ENCODE data around the gene BTBD9. TPM values are rescaled to one million over a fixed set of nuclear protein-coding genes. Genes with fewer than 3 reads are reported as not detected.

BTBD9 gene
- total and polyA plus RNA-seq, 2 donors (not counting 3 experiments of a cell fraction or from before 2014, with no cell fraction given), result 4.9 to 15.0 TPM

GRCh38 chr6:38673397-38674165 lies 33.9 kb upstream of the BTBD9 start:
- intact Hi-C loops (cut with micrococcal nuclease) (loop anchor here (2.0 to 10.0 kb wide), 4 partner anchors 101 to 969 kb away; no protein-coding TSS in a partner anchor), dilution Hi-C loops (cut with MboI; ENCODE audit: extremely low pct_ligation_motif_present, low sequenced_read_pairs) (no loop called here)
- H3K79me2 ChIP-seq (ENCODE audit: control insufficient read depth, insufficient read depth, low read length), result no peaks in the 10 kb centered on the region
- ChIA-PET CTCF (interaction anchor here (0.5 to 1.7 kb wide), 10 partner anchors 17 to 968 kb away, joined by 3 to 12 read pairs (median 4); no protein-coding TSS in a partner anchor), POLR2A (no interaction called here)
- peak; percentile 71 for DNase-seq (ENCODE audit: low read depth, low spot score)
- BruUV-seq (replicated peaks), result no TSS peak
- H3K9me3 ChIP-seq (replicated peaks; ENCODE audit: control insufficient read depth, insufficient read depth, low read length), result no peaks in the 10 kb centered on the region
- H3K4me2 ChIP-seq (ENCODE audit: insufficient read depth, low read length), result peak overlapping the region; percentile 74
- TF ChIP-seq FOS (IDR thresholded peaks at IDR 0.05; ENCODE audit: borderline replicate concordance, insufficient read depth, low read length), result peak; percentile 49
- peak; percentile 96 for TF ChIP-seq GATA2 (IDR thresholded peaks at IDR 0.05; ENCODE audit: insufficient read depth, insufficient read length, low read depth, low read length)
- peak; percentile 36 for TF ChIP-seq POLR2AphosphoS5 (IDR thresholded peaks at IDR 0.05; ENCODE audit: insufficient read depth, low read depth, low read length)
- no peak for TF ChIP-seq EZH2 (IDR thresholded peaks at IDR 0.05; ENCODE audit: borderline replicate concordance, low read depth, low read length, severe bottlenecking)
- H4K20me1 ChIP-seq (replicated peaks; ENCODE audit: control insufficient read depth, extremely low read depth, insufficient read depth, low read length), result no peaks in the 10 kb centered on the region
- H3K27ac ChIP-seq (ENCODE audit: insufficient read depth, low read depth, low read length), result peak overlapping the region; percentile 56
- peak overlapping the region; percentile 85 for H2AFZ ChIP-seq (ENCODE audit: low read depth, low read length)
- peaks cover 15% of the 10 kb centered on the region for H3K4me1 ChIP-seq (ENCODE audit: control insufficient read depth, extremely low read depth, insufficient read depth, low read length)
- H3K9me1 ChIP-seq (replicated peaks; ENCODE audit: control insufficient read depth, extremely low read depth, insufficient read depth, low read length), result no peaks in the 10 kb centered on the region
- H3K4me3 ChIP-seq (replicated peaks in 1 of 3; ENCODE audit: insufficient read depth in 1 of 3, low read depth in 1 of 3, low read length in 3 of 3), result no peak overlapping the region
- H3K9ac ChIP-seq (replicated peaks; ENCODE audit: extremely low read depth, insufficient read depth, low read length), result no peak overlapping the region
- peaks cover 2 to 6% of the 10 kb centered on the region in 2 experiments for H3K36me3 ChIP-seq (ENCODE audit: control insufficient read depth in 2 of 2, extremely low read depth in 1 of 2, insufficient read depth in 2 of 2, low read length in 2 of 2)
- H3K27me3 ChIP-seq (ENCODE audit: control insufficient read depth in 2 of 2, insufficient read depth in 2 of 2, low read length in 2 of 2), result no peaks in the 10 kb centered on the region
- FAIRE-seq, result peak; percentile 80

GRCh38 chr6:38671885-38672467 lies 32.2 kb upstream of the BTBD9 start:
- Histone ChIP-seq H3K9ac (replicated peaks; ENCODE audit: extremely low read depth, insufficient read depth, low read length) (no peak overlapping the region), H3K4me2 (ENCODE audit: insufficient read depth, low read length) (no peak overlapping the region), H3K27ac (ENCODE audit: insufficient read depth, low read depth, low read length) (no peak overlapping the region), H3K36me3 (ENCODE audit: control insufficient read depth in 2 of 2, extremely low read depth in 1 of 2, insufficient read depth in 2 of 2, low read length in 2 of 2) (peaks cover 2 to 4% of the 10 kb centered on the region in 2 experiments), H3K27me3 (ENCODE audit: control insufficient read depth in 2 of 2, insufficient read depth in 2 of 2, low read length in 2 of 2) (no peaks in the 10 kb centered on the region), H3K9me3 (replicated peaks; ENCODE audit: control insufficient read depth, insufficient read depth, low read length) (no peaks in the 10 kb centered on the region), H4K20me1 (replicated peaks; ENCODE audit: control insufficient read depth, extremely low read depth, insufficient read depth, low read length) (no peaks in the 10 kb centered on the region), H3K9me1 (replicated peaks; ENCODE audit: control insufficient read depth, extremely low read depth, insufficient read depth, low read length) (no peaks in the 10 kb centered on the region), H3K4me1 (ENCODE audit: control insufficient read depth, extremely low read depth, insufficient read depth, low read length) (peaks cover 15% of the 10 kb centered on the region), H3K79me2 (ENCODE audit: control insufficient read depth, insufficient read depth, low read length) (no peaks in the 10 kb centered on the region), H3K4me3 (replicated peaks in 1 of 3; ENCODE audit: insufficient read depth in 1 of 3, low read depth in 1 of 3, low read length in 3 of 3) (no peak overlapping the region), H2AFZ (ENCODE audit: low read depth, low read length) (no peak overlapping the region)
- dilution Hi-C loops (cut with MboI; ENCODE audit: extremely low pct_ligation_motif_present, low sequenced_read_pairs) (no loop called here), intact Hi-C loops (cut with micrococcal nuclease) (loop anchor here (1.0 to 10.0 kb wide), 6 partner anchors 99 to 967 kb away; no protein-coding TSS in a partner anchor)
- TF ChIP-seq POLR2AphosphoS5 (IDR thresholded peaks at IDR 0.05; ENCODE audit: insufficient read depth, low read depth, low read length) (no peak), JUN (IDR thresholded peaks at IDR 0.05; ENCODE audit: borderline replicate concordance, insufficient read depth, insufficient read length, low read depth) (no peak), MAX (IDR thresholded peaks at IDR 0.05; ENCODE audit: insufficient read depth, insufficient read length) (no peak), CTCF (IDR thresholded peaks at IDR 0.05; ENCODE audit: extremely low read depth in 1 of 2, insufficient read depth in 1 of 2, low read depth in 1 of 2, low read length in 2 of 2) (peak; percentile 55 to 60), GATA2 (IDR thresholded peaks at IDR 0.05; ENCODE audit: insufficient read depth, insufficient read length, low read depth, low read length) (no peak)
- BruUV-seq (replicated peaks), result no TSS peak
- peak; percentile 60 for DNase-seq (ENCODE audit: low read depth, low spot score)
- POLR2A ChIA-PET, result no interaction called here
- no peak for FAIRE-seq
- CTCF ChIA-PET, result interaction anchor here (1.0 to 1.7 kb wide), 7 partner anchors 93 to 967 kb away, joined by 3 to 12 read pairs (median 4); no protein-coding TSS in a partner anchor

Data from endothelial cell of umbilical vein (primary cell).